ENCODE measurements around the gene OSCP1.

DNA sequence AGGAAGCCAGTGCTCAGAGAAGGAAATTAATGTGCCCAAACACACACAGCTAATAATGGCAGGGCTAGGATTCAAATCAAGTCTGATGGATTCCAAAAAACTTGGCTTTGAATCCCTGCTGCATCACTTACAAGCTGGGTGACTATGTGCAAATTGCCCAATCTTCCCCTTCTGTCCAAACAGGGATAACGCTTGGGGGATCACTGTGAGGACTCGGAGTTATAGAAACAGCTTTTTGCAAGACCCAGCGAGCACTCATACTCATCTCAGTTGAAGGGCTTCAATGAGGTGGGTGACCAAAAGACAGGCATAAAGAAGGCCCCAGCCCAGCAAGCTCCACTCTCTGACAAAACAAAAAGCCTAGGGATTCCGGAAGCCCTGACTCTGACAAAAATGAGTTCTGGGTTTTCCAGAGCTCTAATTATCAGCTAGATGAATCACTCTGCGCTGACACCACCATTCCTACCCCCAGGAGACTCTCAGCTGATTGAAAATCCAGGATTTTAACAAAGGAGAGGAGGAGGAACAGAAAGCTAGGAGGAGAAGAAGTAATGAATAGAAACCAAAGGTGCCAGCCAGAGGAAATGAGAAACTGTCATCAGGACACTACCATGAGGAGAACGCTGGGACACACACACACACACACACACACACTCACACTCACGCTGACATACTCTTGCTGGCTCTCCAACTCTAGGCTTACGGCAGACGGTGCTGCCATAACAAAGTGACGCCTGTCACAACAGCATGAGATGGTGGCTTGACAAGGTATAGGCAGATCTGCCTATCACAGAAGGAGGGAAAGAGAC lies 62.9 kb downstream of the OSCP1 start:
- TF ChIP-seq, protein P1, sequence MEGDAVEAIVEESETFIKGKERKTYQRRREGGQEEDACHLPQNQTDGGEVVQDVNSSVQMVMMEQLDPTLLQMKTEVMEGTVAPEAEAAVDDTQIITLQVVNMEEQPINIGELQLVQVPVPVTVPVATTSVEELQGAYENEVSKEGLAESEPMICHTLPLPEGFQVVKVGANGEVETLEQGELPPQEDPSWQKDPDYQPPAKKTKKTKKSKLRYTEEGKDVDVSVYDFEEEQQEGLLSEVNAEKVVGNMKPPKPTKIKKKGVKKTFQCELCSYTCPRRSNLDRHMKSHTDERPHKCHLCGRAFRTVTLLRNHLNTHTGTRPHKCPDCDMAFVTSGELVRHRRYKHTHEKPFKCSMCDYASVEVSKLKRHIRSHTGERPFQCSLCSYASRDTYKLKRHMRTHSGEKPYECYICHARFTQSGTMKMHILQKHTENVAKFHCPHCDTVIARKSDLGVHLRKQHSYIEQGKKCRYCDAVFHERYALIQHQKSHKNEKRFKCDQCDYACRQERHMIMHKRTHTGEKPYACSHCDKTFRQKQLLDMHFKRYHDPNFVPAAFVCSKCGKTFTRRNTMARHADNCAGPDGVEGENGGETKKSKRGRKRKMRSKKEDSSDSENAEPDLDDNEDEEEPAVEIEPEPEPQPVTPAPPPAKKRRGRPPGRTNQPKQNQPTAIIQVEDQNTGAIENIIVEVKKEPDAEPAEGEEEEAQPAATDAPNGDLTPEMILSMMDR (IDR thresholded peaks at IDR 0.05 in 8 of 11, conservative IDR thresholded peaks at IDR 0.05 in 3 of 11), result no peak
- TF ChIP-seq POLR2AphosphoS5 (IDR thresholded peaks at IDR 0.05), result no peak
- TF ChIP-seq POLR2A (IDR thresholded peaks at IDR 0.05), result no peak
